Smooth muscle cell (in vitro differentiated cells): Measurements from ENCODE around the gene KRT80. TPM values are rescaled to one million over a fixed set of nuclear protein-coding genes. Genes with fewer than 3 reads are reported as not detected.

Experiments
- DNase-seq: peaks from one replicate; lab custom pipeline; 2025; ENCODE audit not compliant: unreplicated experiment; lab: John Stamatoyannopoulos, UW
- H2AFZ ChIP-seq: fragments of 200-600 bp; sonication (generic); 2 replicates; pipeline ENCODE4 v1.6.0; 2016; ENCODE audit warnings: antibody characterized with exemption, low read depth, mild to moderate bottlenecking
- H3F3A ChIP-seq: fragments of 200-600 bp; sonication (generic); 2 replicates; pipeline ENCODE4 v1.6.0; 2017; ENCODE audit warnings: antibody characterized with exemption, low read depth
- H3K27ac ChIP-seq: fragments of 200-600 bp; sonication (generic); 2 replicates; pipeline ENCODE4 v1.5.1; 2016; ENCODE audit warnings: low read depth, mild to moderate bottlenecking
- H3K27me3 ChIP-seq: fragments of 200-600 bp; sonication (generic); 2 replicates; pipeline ENCODE4 v1.6.1; 2016; ENCODE audit warnings: low read depth, mild to moderate bottlenecking
- H3K36me3 ChIP-seq: fragments of 200-600 bp; sonication (generic); 2 replicates; pipeline ENCODE4 v1.5.1; 2016; ENCODE audit warnings: low read depth
- H3K4me1 ChIP-seq: fragments of 200-600 bp; sonication (generic); 2 replicates; pipeline ENCODE4 v1.5.1; 2016; ENCODE audit warnings: low read depth
- H3K4me2 ChIP-seq: fragments of 200-600 bp; sonication (generic); 2 replicates; pipeline ENCODE4 v1.6.0; 2016; ENCODE audit warnings: mild to moderate bottlenecking
- H3K4me3 ChIP-seq: fragments of 200-600 bp; sonication (generic); 2 replicates; pipeline ENCODE4 v1.5.1; 2016; ENCODE audit warnings: mild to moderate bottlenecking
- H3K79me2 ChIP-seq: fragments of 200-600 bp; sonication (generic); 2 replicates; pipeline ENCODE4 v1.6.0; 2016; ENCODE audit warnings: low read depth, mild to moderate bottlenecking
- H3K9ac ChIP-seq: fragments of 200-600 bp; sonication (generic); 2 replicates; pipeline ENCODE4 v1.6.0; 2016; ENCODE audit warnings: low read depth
- H3K9me3 ChIP-seq: fragments of 200-600 bp; sonication (generic); replicated peaks from 2 replicates; pipeline ENCODE4 v1.5.1; 2016; ENCODE audit warnings: low read depth
- H4K20me1 ChIP-seq: fragments of 200-600 bp; sonication (generic); 2 replicates; pipeline ENCODE4 v1.6.0; 2016; ENCODE audit warnings: low read depth
- CTCF ChIP-seq: fragments of 200-600 bp; sonication (generic); IDR thresholded peaks from 2 replicates; pipeline ENCODE4 v1.5.1; 2017; ENCODE audit warnings: borderline replicate concordance, mild to moderate bottlenecking, antibody characterized with exemption; ENCODE audit not compliant: insufficient read depth, poor library complexity, severe bottlenecking
- WGBS: methylation state at CpG from one replicate; pipeline ENCODE4 v1.1.7; 2016; ENCODE audit warnings: low lambda C conversion rate; 5-methylcytosine and 5-hydroxymethylcytosine counted together
- polyA plus RNA-seq: library from polyadenylated mRNA; unstranded; fragments of >200 nt; fragmentation: Nextera tagmentation; extraction: Ambion mirVana; gene quantifications from 2 replicates; pipeline ENCODE4 v1.2.1, GENCODE V29; 2016
- total RNA-seq: library from RNA; depleted of rRNA; stranded (reverse); fragments of >200 nt; gene quantifications from 2 replicates; pipeline ENCODE4 v1.2.3, GENCODE V29; 2014

Gene KRT80
- total and polyA plus RNA-seq, 2 experiments from 2014 or later = 5.1 to 11.7 TPM

DNA sequence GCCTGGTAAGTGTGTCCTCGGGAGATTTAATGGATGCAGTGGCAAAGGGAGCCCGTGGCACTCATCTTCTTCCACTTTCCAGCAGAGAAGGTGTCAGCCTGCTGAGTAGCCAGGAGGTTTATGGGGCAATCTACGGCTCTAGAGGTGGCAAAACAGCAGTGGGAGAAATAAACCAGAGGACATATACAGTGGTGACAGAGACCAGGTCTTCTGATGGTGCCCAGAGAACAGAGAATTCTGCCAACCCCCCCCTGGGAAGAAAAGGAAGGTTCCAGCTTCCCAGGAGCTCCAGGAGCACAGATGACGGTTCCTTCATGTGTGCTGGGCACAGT lies 69.3 kb downstream of the KRT80 start:
- Histone ChIP-seq H3K4me3 (no peak overlapping the region), H3K4me2 (no peak overlapping the region), H3K79me2 (no peaks in the 10 kb centered on the region), H3K9ac (no peak overlapping the region), H3K4me1 (no peaks in the 10 kb centered on the region), H3K27me3 (no peaks in the 10 kb centered on the region), H4K20me1 (no peaks in the 10 kb centered on the region), H3K27ac (no peak overlapping the region), H2AFZ (no peak overlapping the region), H3F3A (no peaks in the 10 kb centered on the region), H3K36me3 (no peaks in the 10 kb centered on the region), H3K9me3 (no peaks in the 10 kb centered on the region)
- WGBS = 70% methylated on average over 4 of the region's 4 CpGs
- TF ChIP-seq CTCF = no peak
- DNase-seq = no peak

DNA sequence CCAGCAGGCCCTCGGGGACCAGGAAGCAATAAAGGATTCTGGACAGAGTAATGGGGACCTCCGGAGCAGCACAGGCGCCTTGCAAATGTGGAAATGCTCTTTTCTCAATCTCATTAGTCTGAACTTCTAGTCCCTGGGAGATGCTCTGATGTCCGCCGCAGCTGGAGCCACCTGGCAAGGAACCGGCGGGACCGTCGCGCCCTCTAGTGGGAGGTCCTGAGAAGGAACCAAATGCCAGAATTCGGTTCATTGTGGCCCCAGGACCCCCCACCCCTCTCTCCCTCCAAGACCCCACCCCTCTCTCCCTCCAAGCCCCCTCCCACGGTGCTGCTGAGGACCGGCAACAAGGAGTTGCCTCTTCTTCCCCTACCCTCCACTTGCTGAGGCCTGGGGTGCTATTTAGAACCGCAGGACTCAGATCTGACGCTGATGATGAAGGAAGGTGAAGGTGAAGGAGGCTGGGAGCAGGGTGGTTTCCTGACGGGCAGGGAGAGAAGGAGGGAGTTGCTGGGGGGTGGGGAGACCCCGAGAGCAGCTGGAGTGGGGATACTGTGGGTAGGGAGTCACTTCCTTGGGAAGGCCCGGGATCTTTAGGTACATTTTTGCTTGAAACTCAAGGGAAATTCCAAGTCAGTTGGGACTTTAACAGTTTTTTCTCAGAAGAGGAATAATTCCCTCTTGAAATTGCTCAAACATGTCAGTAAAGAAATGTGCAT lies 69.8 kb downstream of the KRT80 start:
- Histone ChIP-seq H3K27ac (no peak overlapping the region), H3K9ac (no peak overlapping the region), H3K4me2 (no peak overlapping the region), H3K79me2 (no peaks in the 10 kb centered on the region), H3K27me3 (no peaks in the 10 kb centered on the region), H4K20me1 (no peaks in the 10 kb centered on the region), H2AFZ (no peak overlapping the region), H3F3A (no peaks in the 10 kb centered on the region), H3K36me3 (no peaks in the 10 kb centered on the region), H3K4me1 (no peaks in the 10 kb centered on the region), H3K4me3 (no peak overlapping the region), H3K9me3 (no peaks in the 10 kb centered on the region)
- 21% methylated on average over 18 of the region's 18 CpGs for WGBS
- DNase-seq = peak; percentile 10
- peak; percentile 82 for TF ChIP-seq CTCF

GRCh38 chr12:52120951-52121823 lies 70.6 kb downstream of the KRT80 start:
- Histone ChIP-seq H3K79me2 (no peaks in the 10 kb centered on the region), H3K36me3 (no peaks in the 10 kb centered on the region), H3F3A (no peaks in the 10 kb centered on the region), H2AFZ (no peak overlapping the region), H3K27ac (no peak overlapping the region), H3K27me3 (no peaks in the 10 kb centered on the region), H3K9ac (no peak overlapping the region), H3K4me2 (no peak overlapping the region), H4K20me1 (no peaks in the 10 kb centered on the region), H3K4me3 (no peak overlapping the region), H3K9me3 (no peaks in the 10 kb centered on the region), H3K4me1 (no peaks in the 10 kb centered on the region)
- 82% methylated on average over 19 of the region's 19 CpGs for WGBS
- no peak for TF ChIP-seq CTCF
- DNase-seq = no peak
